Measurements from ENCODE around the gene KLK13.

The KLK13 gene

DNA sequence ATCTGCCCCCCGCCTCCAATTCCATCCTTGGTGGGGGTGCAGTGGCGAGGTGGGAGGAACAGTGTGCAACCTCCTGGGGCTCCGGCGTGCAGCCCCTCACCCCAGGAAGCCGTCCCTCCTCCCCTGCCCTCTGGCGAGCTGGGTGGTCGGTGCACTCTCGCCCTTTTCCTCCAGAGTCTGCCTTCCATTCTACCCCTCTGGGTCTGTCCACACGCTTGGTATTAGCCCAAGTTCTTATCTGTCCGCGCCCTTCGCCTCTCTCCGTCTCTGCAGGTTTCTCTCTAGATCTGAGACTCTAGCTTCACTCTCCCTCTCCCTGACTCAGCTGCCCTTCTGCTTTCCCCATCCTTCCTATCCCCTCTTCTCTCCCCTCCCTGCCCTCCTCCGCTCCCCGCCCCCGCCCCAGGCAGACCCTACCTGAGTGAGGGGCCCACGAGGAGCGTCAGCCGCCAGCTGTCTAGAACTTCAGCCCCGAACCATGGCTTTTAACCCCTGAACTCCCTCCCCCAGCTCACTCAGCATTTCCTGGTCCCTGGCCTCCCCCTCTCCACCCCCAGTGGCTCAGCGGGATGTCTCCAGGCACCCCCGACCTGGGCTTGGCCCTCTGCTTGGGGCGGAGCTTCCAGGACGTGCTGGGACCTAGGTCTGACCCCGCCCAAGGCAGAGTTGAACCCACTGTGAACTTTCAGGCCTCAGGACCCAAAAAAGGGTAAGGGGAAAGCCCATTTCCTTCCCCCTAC is 499 bp upstream of the KLK13 start:
- no peak for TF ChIP-seq ISL1 (CRISPR knock-in tag; IDR thresholded peaks at IDR 0.05)
- TF ChIP-seq ZNF8 (CRISPR knock-in tag; IDR thresholded peaks at IDR 0.05), result no peak

DNA sequence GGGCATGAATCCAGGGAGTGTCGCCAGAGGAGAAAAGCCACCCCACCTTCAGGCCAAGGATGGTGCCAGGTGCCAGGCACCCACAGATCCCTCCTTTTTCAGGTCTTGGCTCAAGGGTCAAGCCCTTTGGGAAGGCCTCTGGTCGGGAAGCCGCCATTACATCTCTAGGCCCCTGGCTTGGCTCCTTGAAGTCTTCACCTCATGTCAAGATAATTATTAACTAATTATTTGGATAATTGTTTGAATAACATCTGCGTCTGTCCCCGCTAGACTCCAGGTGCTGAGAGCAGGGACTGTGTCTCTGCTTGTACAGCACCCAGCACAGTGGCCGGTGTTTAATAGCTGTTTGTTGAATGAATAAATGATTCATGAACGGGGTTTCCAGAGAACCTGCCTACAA is 1.2 kb downstream of the KLK13 start:
- no peak for ATAC-seq
- TF ChIP-seq TOX (CRISPR knock-in tag; IDR thresholded peaks at IDR 0.05; ENCODE audit: borderline replicate concordance) (no peak), TCF4 (CRISPR knock-in tag; IDR thresholded peaks at IDR 0.05; ENCODE audit: borderline replicate concordance) (no peak), OSR1 (CRISPR knock-in tag; IDR thresholded peaks at IDR 0.05) (no peak), ZNF8 (CRISPR knock-in tag; IDR thresholded peaks at IDR 0.05) (no peak), ZNF70 (CRISPR knock-in tag; IDR thresholded peaks at IDR 0.05) (no peak), CSDC2 (CRISPR knock-in tag; IDR thresholded peaks at IDR 0.05) (no peak), SNAI2 (CRISPR knock-in tag; IDR thresholded peaks at IDR 0.05) (no peak), PPARA (CRISPR knock-in tag; IDR thresholded peaks at IDR 0.05; ENCODE audit: borderline replicate concordance) (no peak), BACH2 (CRISPR knock-in tag; IDR thresholded peaks at IDR 0.05; ENCODE audit: borderline replicate concordance) (no peak)
- TF ChIP-seq, protein P1, sequence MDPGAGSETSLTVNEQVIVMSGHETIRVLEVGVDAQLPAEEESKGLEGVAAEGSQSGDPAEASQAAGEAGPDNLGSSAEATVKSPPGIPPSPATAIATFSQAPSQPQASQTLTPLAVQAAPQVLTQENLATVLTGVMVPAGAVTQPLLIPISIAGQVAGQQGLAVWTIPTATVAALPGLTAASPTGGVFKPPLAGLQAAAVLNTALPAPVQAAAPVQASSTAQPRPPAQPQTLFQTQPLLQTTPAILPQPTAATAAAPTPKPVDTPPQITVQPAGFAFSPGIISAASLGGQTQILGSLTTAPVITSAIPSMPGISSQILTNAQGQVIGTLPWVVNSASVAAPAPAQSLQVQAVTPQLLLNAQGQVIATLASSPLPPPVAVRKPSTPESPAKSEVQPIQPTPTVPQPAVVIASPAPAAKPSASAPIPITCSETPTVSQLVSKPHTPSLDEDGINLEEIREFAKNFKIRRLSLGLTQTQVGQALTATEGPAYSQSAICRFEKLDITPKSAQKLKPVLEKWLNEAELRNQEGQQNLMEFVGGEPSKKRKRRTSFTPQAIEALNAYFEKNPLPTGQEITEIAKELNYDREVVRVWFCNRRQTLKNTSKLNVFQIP (CRISPR knock-in tag; IDR thresholded peaks at IDR 0.05; ENCODE audit: borderline replicate concordance, low read depth), result no peak
- TF ChIP-seq, protein P2, sequence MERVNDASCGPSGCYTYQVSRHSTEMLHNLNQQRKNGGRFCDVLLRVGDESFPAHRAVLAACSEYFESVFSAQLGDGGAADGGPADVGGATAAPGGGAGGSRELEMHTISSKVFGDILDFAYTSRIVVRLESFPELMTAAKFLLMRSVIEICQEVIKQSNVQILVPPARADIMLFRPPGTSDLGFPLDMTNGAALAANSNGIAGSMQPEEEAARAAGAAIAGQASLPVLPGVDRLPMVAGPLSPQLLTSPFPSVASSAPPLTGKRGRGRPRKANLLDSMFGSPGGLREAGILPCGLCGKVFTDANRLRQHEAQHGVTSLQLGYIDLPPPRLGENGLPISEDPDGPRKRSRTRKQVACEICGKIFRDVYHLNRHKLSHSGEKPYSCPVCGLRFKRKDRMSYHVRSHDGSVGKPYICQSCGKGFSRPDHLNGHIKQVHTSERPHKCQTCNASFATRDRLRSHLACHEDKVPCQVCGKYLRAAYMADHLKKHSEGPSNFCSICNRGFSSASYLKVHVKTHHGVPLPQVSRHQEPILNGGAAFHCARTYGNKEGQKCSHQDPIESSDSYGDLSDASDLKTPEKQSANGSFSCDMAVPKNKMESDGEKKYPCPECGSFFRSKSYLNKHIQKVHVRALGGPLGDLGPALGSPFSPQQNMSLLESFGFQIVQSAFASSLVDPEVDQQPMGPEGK (CRISPR knock-in tag; IDR thresholded peaks at IDR 0.05; ENCODE audit: borderline replicate concordance), result no peak

More for the DNA sequence above, 499 bp upstream of the KLK13 start:
- ATAC-seq, result no peak

- no peak for TF ChIP-seq ESRRG (CRISPR knock-in tag; IDR thresholded peaks at IDR 0.05)
- TF ChIP-seq GLIS3 (CRISPR knock-in tag; IDR thresholded peaks at IDR 0.05), result no peak
- TF ChIP-seq ARNTL (CRISPR knock-in tag; IDR thresholded peaks at IDR 0.05; ENCODE audit: borderline replicate concordance, low read depth), result no peak
- no peak for TF ChIP-seq ZFP3 (CRISPR knock-in tag; IDR thresholded peaks at IDR 0.05)
- no peak for TF ChIP-seq OSR1 (CRISPR knock-in tag; IDR thresholded peaks at IDR 0.05)
- TF ChIP-seq TOX (CRISPR knock-in tag; IDR thresholded peaks at IDR 0.05; ENCODE audit: borderline replicate concordance), result no peak
- no peak for TF ChIP-seq ZNF70 (CRISPR knock-in tag; IDR thresholded peaks at IDR 0.05)
- TF ChIP-seq CSDC2 (CRISPR knock-in tag; IDR thresholded peaks at IDR 0.05), result no peak
- TF ChIP-seq, protein P3, sequence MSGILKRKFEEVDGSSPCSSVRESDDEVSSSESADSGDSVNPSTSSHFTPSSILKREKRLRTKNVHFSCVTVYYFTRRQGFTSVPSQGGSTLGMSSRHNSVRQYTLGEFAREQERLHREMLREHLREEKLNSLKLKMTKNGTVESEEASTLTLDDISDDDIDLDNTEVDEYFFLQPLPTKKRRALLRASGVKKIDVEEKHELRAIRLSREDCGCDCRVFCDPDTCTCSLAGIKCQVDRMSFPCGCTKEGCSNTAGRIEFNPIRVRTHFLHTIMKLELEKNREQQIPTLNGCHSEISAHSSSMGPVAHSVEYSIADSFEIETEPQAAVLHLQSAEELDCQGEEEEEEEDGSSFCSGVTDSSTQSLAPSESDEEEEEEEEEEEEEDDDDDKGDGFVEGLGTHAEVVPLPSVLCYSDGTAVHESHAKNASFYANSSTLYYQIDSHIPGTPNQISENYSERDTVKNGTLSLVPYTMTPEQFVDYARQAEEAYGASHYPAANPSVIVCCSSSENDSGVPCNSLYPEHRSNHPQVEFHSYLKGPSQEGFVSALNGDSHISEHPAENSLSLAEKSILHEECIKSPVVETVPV (CRISPR knock-in tag; IDR thresholded peaks at IDR 0.05), result no peak
- no peak for TF ChIP-seq TSHZ2 (CRISPR knock-in tag; IDR thresholded peaks at IDR 0.05)
- no peak for TF ChIP-seq ZFP30 (CRISPR knock-in tag; IDR thresholded peaks at IDR 0.05)
- no peak for TF ChIP-seq ZNF8 (CRISPR knock-in tag; IDR thresholded peaks at IDR 0.05)
- TF ChIP-seq ZC3H10 (CRISPR knock-in tag; IDR thresholded peaks at IDR 0.05), result no peak
- TF ChIP-seq BACH2 (CRISPR knock-in tag; IDR thresholded peaks at IDR 0.05; ENCODE audit: borderline replicate concordance), result no peak
- no peak for TF ChIP-seq RARB (CRISPR knock-in tag; IDR thresholded peaks at IDR 0.05)
- no peak for TF ChIP-seq SNAI2 (CRISPR knock-in tag; IDR thresholded peaks at IDR 0.05)
- TF ChIP-seq CREB5 (CRISPR knock-in tag; IDR thresholded peaks at IDR 0.05; ENCODE audit: low read depth), result no peak
- TF ChIP-seq, protein P2 (CRISPR knock-in tag; IDR thresholded peaks at IDR 0.05; ENCODE audit: borderline replicate concordance), result no peak
- TF ChIP-seq ZNF565 (CRISPR knock-in tag; conservative IDR thresholded peaks at IDR 0.05; ENCODE audit: low read depth), result no peak
- no peak for ATAC-seq
Observed at GRCh38 chr19:51060973-51061372, 3.9 kb downstream of the KLK13 start.

All from SK-N-SH treated with all-trans-retinoic acid at 6 μM for 48 hours (cell line).